Measurements from ENCODE around the gene ARID3B. TPM values are rescaled to one million over a fixed set of nuclear protein-coding genes. Genes with fewer than 3 reads are reported as not detected.

ARID3B gene
- polyA plus RNA-seq, 4 donors: 9.6 to 20.4 (median 15.3) TPM

DNA sequence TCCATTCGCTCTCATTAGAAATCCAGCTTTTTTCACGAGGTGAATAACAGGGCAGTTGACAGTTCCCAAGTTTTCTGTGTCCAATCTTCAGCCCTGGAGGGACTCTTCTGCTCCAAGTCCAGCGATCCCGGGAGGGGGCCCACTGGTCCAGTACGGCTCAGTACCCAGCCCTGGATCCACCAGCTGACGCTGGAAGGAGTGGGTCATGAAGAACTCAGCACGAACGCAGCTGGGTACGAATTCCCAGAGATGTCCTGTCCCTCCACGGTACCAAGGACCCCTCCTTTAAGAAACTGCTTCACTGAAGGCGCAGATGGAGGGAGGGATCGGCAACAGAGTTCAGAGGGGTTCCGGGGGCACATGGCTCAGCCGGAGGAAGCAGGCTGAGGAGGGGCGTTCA is 58.1 kb downstream of the ARID3B start:
- DNase-seq (ENCODE audit: low read depth in 4 of 4, low spot score in 2 of 4): no peak

DNA sequence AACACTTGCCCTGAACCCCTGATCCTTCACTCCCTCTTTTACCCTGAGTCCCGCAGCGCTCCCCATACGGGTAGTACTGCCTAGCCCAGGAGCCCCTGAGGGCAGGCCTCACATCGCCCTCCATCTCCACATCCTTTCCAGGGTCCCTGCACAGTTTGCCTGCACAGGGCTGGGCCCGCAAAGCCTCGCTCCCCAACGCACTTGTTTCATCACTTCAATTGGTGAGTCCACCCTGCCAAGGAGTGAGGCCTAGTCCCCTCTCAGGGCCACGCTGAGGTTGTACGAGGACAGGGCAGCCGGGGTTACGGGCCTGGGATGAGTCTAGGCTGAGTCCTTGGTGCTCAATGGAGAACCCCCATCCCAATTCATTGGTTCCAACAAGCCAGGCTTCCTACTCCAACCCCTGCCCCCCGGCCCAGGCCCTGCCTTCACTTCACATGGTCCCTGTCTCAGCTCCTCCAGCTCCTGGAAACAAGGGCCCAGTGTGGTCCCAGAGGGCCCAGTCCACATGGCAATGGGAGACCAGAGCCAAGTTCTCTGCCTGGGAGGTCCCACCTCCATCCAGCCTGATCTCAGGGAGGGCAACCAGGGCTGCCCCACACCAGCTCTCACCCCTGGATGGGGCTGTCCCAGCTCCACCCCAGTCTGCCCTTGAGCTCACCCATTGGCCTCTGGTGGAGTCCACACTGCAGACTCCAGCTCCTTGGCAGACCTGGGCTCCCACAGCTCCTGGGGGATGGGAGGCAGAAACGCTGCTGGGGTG is 62.2 kb downstream of the ARID3B start:
- DNase-seq (ENCODE audit: low read depth in 4 of 4, low spot score in 2 of 4): no peak

DNA sequence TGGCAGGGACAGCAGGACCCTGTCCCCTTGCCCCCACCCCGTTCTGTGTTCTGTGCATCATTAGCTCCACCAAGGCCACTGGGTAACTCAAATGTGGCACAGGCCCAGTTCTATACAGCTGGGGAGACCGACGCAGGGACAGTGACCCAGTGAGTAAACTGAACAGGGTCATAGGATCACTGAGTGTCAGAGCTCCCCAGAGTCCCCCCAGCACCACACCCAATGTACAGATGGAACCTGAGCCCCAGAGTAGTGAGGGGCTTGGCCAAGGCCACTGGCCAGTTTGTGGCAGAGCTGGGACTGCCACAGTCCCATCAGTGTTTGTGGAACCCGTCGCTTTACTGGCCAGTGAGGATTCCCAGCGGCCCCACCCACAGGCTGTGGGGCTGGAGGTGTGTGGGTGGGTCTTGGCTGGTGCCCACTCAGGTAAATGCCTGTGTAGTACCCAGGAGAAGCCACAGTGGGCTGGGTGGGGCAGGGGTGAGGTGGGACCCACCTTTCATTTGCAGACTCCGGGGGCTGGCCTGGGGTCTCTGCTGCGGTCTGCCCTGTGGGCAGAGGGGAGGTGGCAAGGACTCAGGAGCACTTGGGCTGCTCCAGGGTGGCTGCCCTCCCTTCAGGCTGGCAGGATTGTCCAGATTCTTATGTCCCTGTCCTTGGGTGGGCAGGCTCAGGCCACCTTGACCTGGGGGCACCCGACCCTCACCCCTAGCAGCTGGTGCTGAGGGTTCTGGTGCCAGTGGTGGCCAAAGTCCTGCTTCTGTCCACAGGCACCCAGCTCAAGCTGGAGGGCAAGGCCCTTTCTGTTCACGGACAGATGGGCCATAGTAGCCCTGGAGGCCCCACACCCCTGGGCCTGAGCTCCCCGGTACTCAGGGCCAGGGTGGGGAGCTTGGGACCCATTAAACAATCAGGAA is 63.0 kb downstream of the ARID3B start:
- DNase-seq (ENCODE audit: low read depth in 4 of 4, low spot score in 2 of 4): no peak

- DNase-seq (ENCODE audit: low read depth in 4 of 4, low spot score in 2 of 4): no peak
Measured at GRCh38 chr15:74604983-74605794, 64.2 kb downstream of the ARID3B start.

DNA sequence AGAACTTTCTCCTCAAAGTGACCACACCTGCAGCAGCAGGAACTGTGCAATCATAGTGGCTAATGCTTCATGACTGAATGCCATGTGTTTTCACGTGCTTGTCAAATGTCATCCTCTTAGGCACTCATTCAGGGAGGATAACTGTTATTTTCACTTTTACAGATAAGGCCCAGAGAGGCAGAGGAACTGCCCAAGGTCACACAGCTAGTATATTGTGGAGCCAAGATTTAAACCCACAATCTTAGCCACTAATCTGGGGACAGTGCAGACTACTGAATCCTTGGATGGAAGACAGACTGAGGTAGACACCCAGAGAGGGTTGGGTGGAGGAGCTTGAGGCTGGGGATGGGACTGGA is 64.8 kb downstream of the ARID3B start:
- no peak for DNase-seq (ENCODE audit: low read depth in 4 of 4, low spot score in 2 of 4)

GRCh38 chr15:74608786-74609185 is 67.8 kb downstream of the ARID3B start:
- no peak for DNase-seq (ENCODE audit: low read depth in 4 of 4, low spot score in 2 of 4)

DNA sequence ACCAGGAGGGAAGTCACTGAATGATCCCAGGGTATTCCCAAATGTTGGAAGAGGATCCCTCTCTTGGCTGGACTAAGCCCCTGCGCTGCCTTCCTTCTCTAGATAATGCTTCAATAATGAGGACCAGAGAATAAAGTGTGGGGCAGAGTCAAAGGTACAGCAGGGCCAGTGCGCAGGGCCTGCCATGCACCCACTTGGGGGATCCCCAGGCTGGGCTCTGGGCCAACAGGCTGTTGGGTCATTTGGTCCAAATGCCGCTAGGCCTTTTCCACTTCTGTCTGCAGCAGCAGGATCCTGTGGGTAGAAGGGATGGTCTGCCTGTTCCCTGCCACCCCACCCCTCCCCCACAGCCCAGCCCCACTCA is 68.9 kb downstream of the ARID3B start:
- DNase-seq (ENCODE audit: low read depth in 4 of 4, low spot score in 2 of 4): no peak

- DNase-seq (ENCODE audit: low read depth in 4 of 4, low spot score in 2 of 4): no peak
Measured at GRCh38 chr15:74610302-74610951, 69.4 kb downstream of the ARID3B start.

GRCh38 chr15:74611341-74611740 is 70.3 kb downstream of the ARID3B start:
- no peak for DNase-seq (ENCODE audit: low read depth in 4 of 4, low spot score in 2 of 4)

- no peak for DNase-seq (ENCODE audit: low read depth in 4 of 4, low spot score in 2 of 4)
Measured at GRCh38 chr15:74611834-74612233, 70.8 kb downstream of the ARID3B start.

- no peak for DNase-seq (ENCODE audit: low read depth in 4 of 4, low spot score in 2 of 4)
Measured at GRCh38 chr15:74612677-74613076, 71.7 kb downstream of the ARID3B start.

DNA sequence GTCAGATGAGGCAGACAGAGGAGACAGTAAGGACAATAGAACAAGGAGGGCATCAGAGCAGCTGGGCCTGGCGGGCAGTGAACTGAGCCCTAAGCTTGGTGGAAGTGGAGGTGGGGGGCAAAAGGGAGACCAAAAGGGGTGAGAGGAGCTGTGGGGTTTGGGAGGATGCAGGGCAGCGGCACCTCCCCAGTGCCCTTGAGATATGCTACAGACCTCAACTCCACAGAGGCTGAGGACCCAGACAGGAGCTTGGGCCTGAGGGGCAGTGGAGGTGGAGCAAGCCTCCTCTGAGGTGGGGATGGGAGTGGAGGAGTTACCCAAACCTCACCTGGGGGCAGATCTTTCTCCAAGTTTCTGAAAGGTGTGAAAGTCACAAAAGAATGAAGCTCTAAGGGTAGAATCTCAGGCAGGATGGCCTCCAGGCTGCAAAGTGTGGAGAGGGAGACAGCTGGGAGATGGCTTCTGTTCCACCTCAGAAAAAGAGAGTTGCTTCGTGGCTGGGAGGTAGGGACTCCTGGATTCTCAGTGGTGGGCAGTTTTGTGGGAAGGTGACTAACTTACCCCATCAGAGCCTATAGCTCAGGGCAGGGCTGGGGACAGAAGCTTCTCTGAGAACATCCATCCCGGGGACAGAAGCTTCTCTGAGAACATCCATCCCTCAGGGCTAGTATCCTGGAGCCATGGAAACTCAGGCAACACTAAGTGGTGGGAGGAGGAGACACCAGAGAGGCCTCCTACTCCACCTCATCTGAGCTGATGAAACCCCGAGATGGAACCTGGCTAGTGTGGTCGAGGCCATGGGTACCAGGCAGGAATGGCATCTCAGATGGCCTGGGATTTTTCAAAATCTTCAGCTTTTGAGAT is 72.3 kb downstream of the ARID3B start:
- DNase-seq (ENCODE audit: low read depth in 4 of 4, low spot score in 2 of 4): no peak

- peak in 1 of 4 donors; percentile 60 for DNase-seq (ENCODE audit: low read depth in 4 of 4, low spot score in 2 of 4)
Measured at GRCh38 chr15:74613953-74614743, 73.1 kb downstream of the ARID3B start.

DNA sequence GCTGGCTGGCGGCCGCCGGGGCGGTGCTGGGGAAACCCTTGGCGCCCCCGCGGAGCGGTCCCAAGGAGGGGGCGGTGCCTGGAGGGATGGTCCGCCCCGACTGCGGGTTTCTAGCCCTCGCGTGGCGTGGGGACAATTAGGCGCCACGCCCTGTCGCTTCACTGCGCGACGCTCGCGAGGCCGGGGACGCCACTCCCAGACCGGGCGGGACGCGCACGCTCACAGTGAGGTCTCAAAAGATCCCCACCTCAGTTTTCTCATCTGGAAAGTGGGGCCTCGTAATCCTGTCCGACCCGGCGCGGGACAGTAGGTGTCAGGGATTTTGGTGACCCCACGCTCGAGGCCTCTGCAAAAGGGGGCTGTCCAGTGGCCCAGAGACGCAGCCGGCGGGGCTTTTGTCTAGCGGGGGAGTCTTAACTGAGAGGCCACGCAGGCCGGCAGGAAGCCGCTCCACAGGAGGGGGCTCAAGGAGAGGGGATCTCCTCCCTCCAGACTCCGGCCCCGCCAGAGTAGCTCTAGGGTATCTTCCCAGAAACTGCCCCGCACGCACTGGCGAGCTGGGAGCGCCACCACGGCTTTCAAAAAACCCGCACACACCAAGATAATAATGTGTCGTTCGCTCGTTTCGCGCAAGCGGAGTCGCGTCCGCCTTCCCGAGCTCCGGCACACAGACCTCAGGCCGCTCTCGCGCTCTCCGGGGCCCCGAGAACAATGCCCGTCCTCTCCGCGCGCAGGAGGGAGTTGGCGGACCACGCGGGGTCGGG is 73.9 kb downstream of the ARID3B start:
- peak in 3 of 4 donors; percentile 32 to 69 (median 67) for DNase-seq (ENCODE audit: low read depth in 4 of 4, low spot score in 2 of 4)

DNA sequence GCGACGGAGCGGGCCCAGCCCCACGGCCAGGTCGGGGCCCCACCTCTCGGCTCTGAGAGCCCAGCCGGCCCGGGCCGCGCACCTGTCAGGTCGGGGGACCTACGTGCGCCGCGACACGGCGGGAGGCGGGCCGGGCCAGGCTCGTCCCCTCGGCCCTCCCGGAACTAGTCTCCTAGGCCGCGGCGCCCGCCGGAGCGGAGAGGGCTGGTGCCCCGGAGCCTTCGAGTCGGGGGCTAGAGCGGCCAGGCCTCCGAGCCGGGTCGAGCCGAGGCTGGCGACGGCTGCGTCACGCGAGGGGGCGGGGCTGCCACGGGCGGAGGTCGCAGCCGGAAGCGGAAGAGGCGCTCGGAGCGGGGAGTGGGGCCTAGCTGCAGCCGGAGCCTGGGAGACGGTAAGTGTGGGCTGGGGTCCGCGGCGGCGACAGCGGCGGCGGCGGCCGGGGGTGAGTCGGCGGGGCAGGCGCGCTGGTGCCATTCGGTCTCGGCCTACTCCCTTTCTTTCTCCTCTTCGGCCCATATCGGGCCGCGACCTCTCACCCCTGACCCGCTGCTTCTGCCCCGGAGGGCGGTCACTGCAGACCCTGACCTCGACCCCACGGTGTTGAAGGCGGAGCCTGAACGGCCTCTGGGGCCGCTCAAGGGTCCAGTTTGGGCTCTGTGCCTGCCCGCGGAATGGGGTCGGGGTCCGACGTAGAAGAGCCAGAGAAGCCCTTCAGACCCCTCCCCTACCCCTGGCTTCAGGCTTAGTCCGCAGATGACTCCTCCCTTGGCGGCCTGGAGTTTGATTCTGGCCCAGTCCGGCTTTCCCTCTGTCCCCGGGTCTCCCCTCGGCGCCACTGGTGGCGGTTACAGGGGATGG is 74.7 kb downstream of the ARID3B start, which contains the start of gene CLK3:
CLK3 (plus strand) TSS at position 329 of the 858 bp plus-strand sequence. CDS start 3,361 bp downstream, outside the sequence.
- DNase-seq (ENCODE audit: low read depth in 4 of 4, low spot score in 2 of 4): peak; percentile 65 to 90 (median 88)

DNA sequence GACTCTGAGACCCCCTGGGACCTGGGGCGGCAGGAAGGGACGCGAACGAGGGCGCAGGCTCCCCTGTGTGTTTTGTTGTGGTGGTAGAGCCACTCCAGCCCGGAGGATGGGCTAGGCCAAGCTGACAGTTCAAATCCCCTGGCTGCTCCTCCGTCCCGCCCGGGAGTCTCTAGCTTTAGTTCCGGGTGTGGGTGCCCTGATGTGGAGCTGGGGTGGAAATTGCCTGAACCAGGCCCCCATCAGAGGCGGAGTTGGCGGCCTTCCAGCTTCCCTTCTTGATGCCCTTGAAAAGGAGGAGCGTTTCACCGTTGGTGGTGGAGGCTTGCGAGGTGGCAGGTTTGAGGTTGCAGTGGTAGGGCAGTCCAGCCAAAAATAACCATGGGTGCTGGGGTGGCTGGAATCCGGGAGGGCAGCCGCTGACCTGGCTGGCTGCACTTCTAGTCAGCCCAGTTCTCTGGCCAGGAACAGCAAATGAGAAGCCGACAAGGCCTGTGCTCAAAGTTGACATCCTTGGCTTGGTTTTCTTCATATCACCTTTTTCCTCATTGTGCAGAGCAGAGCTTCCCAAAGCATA is 75.4 kb downstream of the ARID3B start:
- no peak for DNase-seq (ENCODE audit: low read depth in 4 of 4, low spot score in 2 of 4)

- no peak for DNase-seq (ENCODE audit: low read depth in 4 of 4, low spot score in 2 of 4)
Measured at GRCh38 chr15:74616996-74617395, 76.0 kb downstream of the ARID3B start.

Measured in left renal cortex interstitium (tissue), 4 donors.